Measurements from ENCODE around the gene BMP2K.

The BMP2K gene

DNA sequence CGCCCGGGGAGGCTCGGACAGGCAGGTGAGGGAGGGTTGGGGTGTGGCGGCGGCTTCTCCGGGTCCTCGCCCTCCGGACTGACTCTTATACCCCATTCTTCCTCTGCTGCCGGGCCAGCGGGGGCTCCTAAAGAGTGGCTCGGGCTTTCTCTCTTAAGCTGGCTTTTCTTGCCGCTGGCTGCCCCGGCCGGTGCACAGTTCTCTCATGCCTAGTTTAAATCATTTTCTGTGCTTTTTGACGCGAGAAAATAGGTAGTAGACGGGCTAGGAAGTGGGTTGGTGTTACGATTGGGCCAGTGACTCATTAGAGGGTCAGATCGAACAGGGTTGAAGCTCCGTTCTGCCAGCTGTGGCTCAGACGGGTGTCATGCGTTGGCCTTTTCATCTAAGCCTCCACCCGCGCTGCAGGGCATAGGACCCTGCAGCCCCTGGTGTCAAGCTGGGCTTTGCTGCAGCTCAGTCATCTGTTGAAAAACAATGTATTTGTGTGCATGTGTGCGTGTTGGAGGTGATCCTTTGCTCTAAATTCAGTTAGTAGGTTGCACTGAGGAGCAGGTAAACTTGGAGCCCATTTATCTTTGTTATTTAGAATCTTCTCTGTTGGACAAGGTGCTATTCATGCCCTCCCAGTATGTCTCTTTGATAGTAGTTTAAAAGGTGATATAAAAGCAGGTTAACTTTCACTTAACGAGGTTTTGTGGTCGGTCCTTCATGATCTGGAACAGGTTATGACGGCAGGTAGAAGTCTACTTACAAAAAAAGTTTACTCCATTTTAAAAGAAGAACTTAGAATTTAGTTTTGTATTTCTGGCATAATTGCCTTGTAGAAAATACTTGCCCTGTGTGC lies 802 bp downstream of the BMP2K start:
- peak; percentile 35 for DNase-seq (ENCODE audit: low spot score)
- TF ChIP-seq, protein P1, sequence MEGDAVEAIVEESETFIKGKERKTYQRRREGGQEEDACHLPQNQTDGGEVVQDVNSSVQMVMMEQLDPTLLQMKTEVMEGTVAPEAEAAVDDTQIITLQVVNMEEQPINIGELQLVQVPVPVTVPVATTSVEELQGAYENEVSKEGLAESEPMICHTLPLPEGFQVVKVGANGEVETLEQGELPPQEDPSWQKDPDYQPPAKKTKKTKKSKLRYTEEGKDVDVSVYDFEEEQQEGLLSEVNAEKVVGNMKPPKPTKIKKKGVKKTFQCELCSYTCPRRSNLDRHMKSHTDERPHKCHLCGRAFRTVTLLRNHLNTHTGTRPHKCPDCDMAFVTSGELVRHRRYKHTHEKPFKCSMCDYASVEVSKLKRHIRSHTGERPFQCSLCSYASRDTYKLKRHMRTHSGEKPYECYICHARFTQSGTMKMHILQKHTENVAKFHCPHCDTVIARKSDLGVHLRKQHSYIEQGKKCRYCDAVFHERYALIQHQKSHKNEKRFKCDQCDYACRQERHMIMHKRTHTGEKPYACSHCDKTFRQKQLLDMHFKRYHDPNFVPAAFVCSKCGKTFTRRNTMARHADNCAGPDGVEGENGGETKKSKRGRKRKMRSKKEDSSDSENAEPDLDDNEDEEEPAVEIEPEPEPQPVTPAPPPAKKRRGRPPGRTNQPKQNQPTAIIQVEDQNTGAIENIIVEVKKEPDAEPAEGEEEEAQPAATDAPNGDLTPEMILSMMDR (IDR thresholded peaks at IDR 0.05; ENCODE audit: borderline replicate concordance, control extremely low read depth, extremely low read depth, insufficient read depth, missing control alignments): no peak
- in situ Hi-C loops (cut with MboI; ENCODE audit: low sequenced_read_pairs, unreplicated experiment): no loop called here

DNA sequence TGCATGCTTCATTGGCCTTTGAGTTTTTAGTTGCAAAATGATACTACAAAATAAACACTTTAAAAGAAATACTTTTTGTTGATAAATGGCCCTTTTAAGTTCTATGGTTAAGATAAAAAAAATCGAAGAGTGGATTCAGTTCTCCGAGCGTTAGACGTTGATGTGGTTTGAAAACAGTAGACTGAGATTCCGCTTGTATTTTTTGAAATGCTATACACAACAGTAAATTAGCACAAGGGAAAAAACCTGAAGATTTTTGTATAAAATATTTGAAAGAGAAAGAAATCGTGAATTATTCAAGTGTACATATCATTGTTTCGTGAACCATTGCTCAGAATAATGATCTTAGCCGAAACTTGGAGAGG lies 1.4 kb downstream of the BMP2K start:
- no peak for DNase-seq (ENCODE audit: low spot score)
- in situ Hi-C loops (cut with MboI; ENCODE audit: low sequenced_read_pairs, unreplicated experiment): no loop called here
- TF ChIP-seq, protein P1 (IDR thresholded peaks at IDR 0.05; ENCODE audit: borderline replicate concordance, control extremely low read depth, extremely low read depth, insufficient read depth, missing control alignments): no peak

DNA sequence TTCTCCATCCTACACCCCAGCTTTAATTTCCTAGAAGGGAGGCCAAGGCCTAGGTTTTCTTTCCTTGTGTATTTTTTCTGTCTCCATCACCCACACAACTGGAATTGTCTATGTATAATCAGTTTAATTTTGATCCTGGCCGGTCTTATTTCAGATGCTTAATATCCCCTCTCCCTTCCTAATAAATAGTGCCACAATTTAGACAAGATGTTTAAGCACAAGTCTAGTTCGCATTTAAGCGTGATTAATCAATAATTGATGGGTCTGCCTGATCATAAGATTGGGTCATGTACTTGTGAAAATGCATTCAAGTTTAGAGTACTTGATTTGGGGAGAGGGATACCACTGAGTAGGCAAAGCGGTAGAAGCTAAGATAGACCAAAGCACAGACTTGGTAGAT lies 2.4 kb downstream of the BMP2K start:
- in situ Hi-C loops (cut with MboI; ENCODE audit: low sequenced_read_pairs, unreplicated experiment): no loop called here
- TF ChIP-seq, protein P1 (IDR thresholded peaks at IDR 0.05; ENCODE audit: borderline replicate concordance, control extremely low read depth, extremely low read depth, insufficient read depth, missing control alignments): no peak
- no peak for DNase-seq (ENCODE audit: low spot score)

DNA sequence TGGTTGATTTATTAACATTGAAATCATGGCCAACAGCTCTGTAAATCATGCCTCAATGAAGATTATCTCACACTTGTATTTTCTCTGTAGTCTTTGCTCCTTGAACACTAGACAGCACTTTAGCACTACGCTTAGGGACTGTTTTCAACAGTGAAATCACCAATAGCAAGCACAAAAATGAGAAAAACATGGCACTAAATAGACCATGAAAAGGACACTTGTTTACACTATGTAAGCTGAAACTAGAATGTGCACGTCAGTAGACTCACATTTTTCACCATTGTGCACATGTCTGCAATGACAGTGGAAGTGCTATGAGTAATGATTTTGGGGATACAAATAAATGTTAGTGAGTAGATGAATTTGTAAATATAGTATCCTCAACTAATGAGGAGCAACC lies 3.1 kb downstream of the BMP2K start:
- DNase-seq (ENCODE audit: low spot score): no peak
- TF ChIP-seq, protein P1 (IDR thresholded peaks at IDR 0.05; ENCODE audit: borderline replicate concordance, control extremely low read depth, extremely low read depth, insufficient read depth, missing control alignments): no peak
- in situ Hi-C loops (cut with MboI; ENCODE audit: low sequenced_read_pairs, unreplicated experiment): no loop called here

DNA sequence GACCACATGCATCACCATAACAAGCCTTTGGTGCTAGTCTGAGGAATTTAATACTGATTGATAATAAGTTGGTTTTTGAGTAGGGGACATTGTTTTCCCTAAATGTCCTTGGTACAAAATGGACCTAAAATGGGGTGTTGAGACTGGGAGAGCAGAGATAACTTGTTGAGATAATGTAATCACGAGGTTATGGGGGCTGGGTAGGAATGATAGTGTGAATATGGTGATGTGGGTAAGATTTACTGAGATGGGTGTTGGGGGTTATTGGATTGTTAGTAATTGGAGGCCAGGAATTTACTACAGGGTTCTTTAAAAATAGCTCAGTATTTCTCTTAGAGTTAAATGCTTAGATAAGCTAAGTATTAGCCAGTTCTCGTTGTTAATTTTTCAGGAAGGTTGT lies 3.9 kb downstream of the BMP2K start:
- in situ Hi-C loops (cut with MboI; ENCODE audit: low sequenced_read_pairs, unreplicated experiment): no loop called here
- DNase-seq (ENCODE audit: low spot score): no peak
- TF ChIP-seq, protein P1 (IDR thresholded peaks at IDR 0.05; ENCODE audit: borderline replicate concordance, control extremely low read depth, extremely low read depth, insufficient read depth, missing control alignments): no peak

DNA sequence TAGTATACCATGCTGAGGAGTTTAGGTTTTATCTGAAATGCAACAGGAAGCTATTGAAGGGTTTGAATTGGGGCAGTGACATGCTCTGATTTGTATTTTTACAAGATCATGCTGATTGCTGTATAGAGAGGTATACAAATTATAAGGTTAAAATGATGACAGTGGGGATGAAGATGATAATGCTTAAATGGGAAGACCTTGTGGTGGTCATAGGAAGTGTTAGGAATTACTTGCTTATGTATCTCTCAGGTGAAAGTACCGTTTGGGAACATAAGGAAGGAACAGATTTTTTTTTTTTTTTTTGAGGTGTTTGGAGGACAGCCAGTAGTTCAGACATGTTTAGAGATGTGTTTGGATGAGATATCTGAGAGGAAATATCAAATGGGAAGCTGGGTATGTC lies 5.0 kb downstream of the BMP2K start:
- no peak for DNase-seq (ENCODE audit: low spot score)
- in situ Hi-C loops (cut with MboI; ENCODE audit: low sequenced_read_pairs, unreplicated experiment): no loop called here
- TF ChIP-seq, protein P1 (IDR thresholded peaks at IDR 0.05; ENCODE audit: borderline replicate concordance, control extremely low read depth, extremely low read depth, insufficient read depth, missing control alignments): no peak

Measured in GM13976 (cell line).